DND-41 (cell line): ENCODE measurements around the gene GUCY2F.

ENCODE experiments used
- ATAC-seq: fragments of 200-7000 bp; cut with Tn5 transposase; 3 replicates; pipeline ENCODE4 v1.9.1; 2021; ENCODE audit warnings: low read depth; ENCODE audit not compliant: insufficient read depth
- DNase-seq: peaks from one replicate; pipeline ENCODE4 v3.0.0-alpha.2; 2020
- H2AFZ ChIP-seq: 2 replicates; pipeline ENCODE4 v1.6.0; 2012; ENCODE audit warnings: low read depth, low read length
- H3K27ac ChIP-seq: 2 replicates; pipeline ENCODE4 v1.5.1; 2012; ENCODE audit warnings: low read length, inconsistent platforms
- H3K27me3 ChIP-seq: fragments of 200-600 bp; sonication (generic); 2 replicates; pipeline ENCODE4 v1.6.0; 2012; ENCODE audit warnings: low read length, mild to moderate bottlenecking, inconsistent platforms; ENCODE audit not compliant: insufficient read depth, poor library complexity
- H3K36me3 ChIP-seq: 2 replicates; pipeline ENCODE4 v1.5.1; 2012; ENCODE audit warnings: low read length, inconsistent platforms; ENCODE audit not compliant: insufficient read depth
- H3K4me1 ChIP-seq: 2 replicates; pipeline ENCODE4 v1.5.1; 2012; ENCODE audit warnings: mild to moderate bottlenecking, low read length; ENCODE audit not compliant: insufficient read depth
- H3K4me2 ChIP-seq: 2 replicates; pipeline ENCODE4 v1.6.0; 2012; ENCODE audit warnings: mild to moderate bottlenecking, moderate library complexity, low read length, inconsistent platforms; ENCODE audit not compliant: insufficient read depth
- H3K4me3 ChIP-seq, 2 experiments: fragments of 200-600 bp in 1 of 2; shearing (Covaris generic) in 1 of 2; 2 replicates each; pipeline ENCODE4 v1.5.1; 2012 to 2016; ENCODE audit warnings: inconsistent platforms in 2 of 2, low read length in 2 of 2, mild to moderate bottlenecking in 2 of 2, low read depth in 1 of 2, moderate library complexity in 1 of 2
- H3K79me2 ChIP-seq: 2 replicates; pipeline ENCODE4 v1.6.0; 2012; ENCODE audit warnings: low read length, inconsistent platforms; ENCODE audit not compliant: insufficient read depth
- H3K9ac ChIP-seq: 2 replicates; pipeline ENCODE4 v1.6.0; 2012; ENCODE audit warnings: low read depth, mild to moderate bottlenecking, inconsistent platforms, low read length, moderate library complexity
- H3K9me3 ChIP-seq: 2 replicates; pipeline ENCODE4 v1.5.1; 2012; ENCODE audit warnings: low read length, moderate library complexity, mild to moderate bottlenecking, inconsistent platforms; ENCODE audit not compliant: insufficient read depth, severe bottlenecking
- H4K20me1 ChIP-seq: 2 replicates; pipeline ENCODE4 v1.6.0; 2012; ENCODE audit warnings: low read length; ENCODE audit not compliant: insufficient read depth
- CTCF ChIP-seq: IDR thresholded peaks from 2 replicates; pipeline ENCODE4 v1.5.1; 2012; ENCODE audit warnings: borderline replicate concordance, low read length, moderate library complexity, mild to moderate bottlenecking; ENCODE audit not compliant: poor library complexity, severe bottlenecking; ENCODE audit errors: extremely low read depth
- EZH2 ChIP-seq: IDR thresholded peaks from 3 replicates; pipeline ENCODE4 v1.6.1; 2012; ENCODE audit warnings: borderline replicate concordance, low read depth, mild to moderate bottlenecking, moderate library complexity, low read length, inconsistent platforms; ENCODE audit not compliant: severe bottlenecking

GUCY2F gene

GRCh38 chrX:109384699-109385098 is 97.2 kb downstream of the GUCY2F start:
- Histone ChIP-seq H3K27ac (no peak overlapping the region), H4K20me1 (no peaks in the 10 kb centered on the region), H3K4me2 (no peak overlapping the region), H3K4me3 (no peak overlapping the region), H3K27me3 (no peaks in the 10 kb centered on the region), H3K36me3 (no peaks in the 10 kb centered on the region), H2AFZ (no peak overlapping the region), H3K9ac (no peak overlapping the region), H3K4me1 (no peaks in the 10 kb centered on the region), H3K9me3 (no peaks in the 10 kb centered on the region), H3K79me2 (no peaks in the 10 kb centered on the region)
- ATAC-seq (no peak), DNase-seq (no peak)
- TF ChIP-seq EZH2 (no peak), CTCF (peak; percentile 32)

GRCh38 chrX:109382332-109382731 is 99.6 kb downstream of the GUCY2F start:
- Histone ChIP-seq H3K4me3 (no peak overlapping the region), H3K36me3 (no peaks in the 10 kb centered on the region), H3K4me1 (no peaks in the 10 kb centered on the region), H2AFZ (no peak overlapping the region), H3K9me3 (no peaks in the 10 kb centered on the region), H3K27me3 (no peaks in the 10 kb centered on the region), H3K79me2 (no peaks in the 10 kb centered on the region), H3K9ac (no peak overlapping the region), H4K20me1 (no peaks in the 10 kb centered on the region), H3K4me2 (no peak overlapping the region), H3K27ac (no peak overlapping the region)
- no peak for DNase-seq
- ATAC-seq: no peak
- TF ChIP-seq EZH2: no peak
- TF ChIP-seq CTCF: no peak

GRCh38 chrX:109378281-109378680 is 103.6 kb downstream of the GUCY2F start:
- H3K4me1 ChIP-seq: no peaks in the 10 kb centered on the region
- no peak overlapping the region for H3K27ac ChIP-seq
- no peak overlapping the region for H3K4me2 ChIP-seq
- ATAC-seq (no peak), DNase-seq (no peak)
- no peaks in the 10 kb centered on the region for H3K36me3 ChIP-seq
- no peaks in the 10 kb centered on the region for H3K9me3 ChIP-seq
- TF ChIP-seq CTCF (no peak), EZH2 (no peak)
- H3K27me3 ChIP-seq: no peaks in the 10 kb centered on the region
- no peak overlapping the region for H2AFZ ChIP-seq
- no peaks in the 10 kb centered on the region for H3K79me2 ChIP-seq
- no peaks in the 10 kb centered on the region for H4K20me1 ChIP-seq
- no peak overlapping the region for H3K9ac ChIP-seq
- H3K4me3 ChIP-seq: no peak overlapping the region
